GM12801 (cell line): ENCODE results near the gene CACNA2D2.
A peak's percentile ranks its signal among the peaks of the same experiment; 100 is the strongest.

Experiments
- TF ChIP-seq, protein P1 (sequence below): IDR thresholded peaks from one replicate; pipeline ENCODE4 v1.5.1; 2011; ENCODE audit warnings: control low read depth; ENCODE audit not compliant: insufficient read length; ENCODE audit errors: extremely low read depth

CACNA2D2 gene

DNA sequence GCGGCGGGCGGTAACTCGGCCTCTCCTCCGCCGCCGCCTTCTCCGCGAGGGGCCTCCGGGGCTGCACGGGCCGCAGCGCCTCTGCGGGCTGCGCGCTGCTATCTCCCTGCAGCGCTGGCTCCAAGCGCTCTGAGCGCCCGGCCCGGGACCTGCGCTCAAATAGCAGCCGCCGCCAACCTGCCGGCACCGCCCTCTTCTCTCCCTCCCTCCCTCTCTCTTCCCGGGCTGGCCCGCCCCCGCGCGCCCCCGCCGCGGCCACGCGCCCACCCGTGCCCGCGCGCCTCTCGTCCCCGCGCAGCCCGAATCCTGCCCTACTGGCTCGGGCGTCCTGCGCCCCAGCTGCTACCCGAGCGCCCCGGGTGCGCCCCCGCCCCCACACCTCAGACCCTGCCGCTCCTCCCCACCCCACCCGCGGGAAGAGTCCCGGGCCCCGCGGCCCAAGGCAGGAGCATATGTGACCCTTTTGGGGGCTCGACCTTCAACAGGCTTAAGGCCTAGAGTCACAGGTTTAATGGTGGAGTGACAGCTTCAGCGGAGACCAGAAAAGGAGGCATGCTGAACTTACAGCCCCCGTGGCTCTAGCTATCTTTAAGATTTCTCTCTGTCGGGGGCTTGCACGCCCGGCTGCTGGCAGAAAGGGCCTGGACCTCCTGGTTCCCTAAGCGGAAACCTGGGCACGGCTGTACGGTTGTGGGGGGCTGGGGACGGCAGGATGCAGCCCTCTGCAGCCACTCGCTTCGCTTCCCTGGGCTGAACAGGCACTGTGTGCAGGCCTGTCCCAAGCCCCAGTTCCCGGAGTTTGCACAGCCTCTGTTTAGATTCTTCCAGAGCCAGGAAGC is at the start of gene CACNA2D2:
CACNA2D2 (minus strand) TSS at position 131 of the 839 bp plus-strand sequence. CDS start 211 bp downstream, outside the sequence.
- TF ChIP-seq, protein P1, sequence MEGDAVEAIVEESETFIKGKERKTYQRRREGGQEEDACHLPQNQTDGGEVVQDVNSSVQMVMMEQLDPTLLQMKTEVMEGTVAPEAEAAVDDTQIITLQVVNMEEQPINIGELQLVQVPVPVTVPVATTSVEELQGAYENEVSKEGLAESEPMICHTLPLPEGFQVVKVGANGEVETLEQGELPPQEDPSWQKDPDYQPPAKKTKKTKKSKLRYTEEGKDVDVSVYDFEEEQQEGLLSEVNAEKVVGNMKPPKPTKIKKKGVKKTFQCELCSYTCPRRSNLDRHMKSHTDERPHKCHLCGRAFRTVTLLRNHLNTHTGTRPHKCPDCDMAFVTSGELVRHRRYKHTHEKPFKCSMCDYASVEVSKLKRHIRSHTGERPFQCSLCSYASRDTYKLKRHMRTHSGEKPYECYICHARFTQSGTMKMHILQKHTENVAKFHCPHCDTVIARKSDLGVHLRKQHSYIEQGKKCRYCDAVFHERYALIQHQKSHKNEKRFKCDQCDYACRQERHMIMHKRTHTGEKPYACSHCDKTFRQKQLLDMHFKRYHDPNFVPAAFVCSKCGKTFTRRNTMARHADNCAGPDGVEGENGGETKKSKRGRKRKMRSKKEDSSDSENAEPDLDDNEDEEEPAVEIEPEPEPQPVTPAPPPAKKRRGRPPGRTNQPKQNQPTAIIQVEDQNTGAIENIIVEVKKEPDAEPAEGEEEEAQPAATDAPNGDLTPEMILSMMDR = no peak

GRCh38 chr3:50552598-50552997 is 49.2 kb upstream of the CACNA2D2 start:
- TF ChIP-seq, protein P1 = no peak

DNA sequence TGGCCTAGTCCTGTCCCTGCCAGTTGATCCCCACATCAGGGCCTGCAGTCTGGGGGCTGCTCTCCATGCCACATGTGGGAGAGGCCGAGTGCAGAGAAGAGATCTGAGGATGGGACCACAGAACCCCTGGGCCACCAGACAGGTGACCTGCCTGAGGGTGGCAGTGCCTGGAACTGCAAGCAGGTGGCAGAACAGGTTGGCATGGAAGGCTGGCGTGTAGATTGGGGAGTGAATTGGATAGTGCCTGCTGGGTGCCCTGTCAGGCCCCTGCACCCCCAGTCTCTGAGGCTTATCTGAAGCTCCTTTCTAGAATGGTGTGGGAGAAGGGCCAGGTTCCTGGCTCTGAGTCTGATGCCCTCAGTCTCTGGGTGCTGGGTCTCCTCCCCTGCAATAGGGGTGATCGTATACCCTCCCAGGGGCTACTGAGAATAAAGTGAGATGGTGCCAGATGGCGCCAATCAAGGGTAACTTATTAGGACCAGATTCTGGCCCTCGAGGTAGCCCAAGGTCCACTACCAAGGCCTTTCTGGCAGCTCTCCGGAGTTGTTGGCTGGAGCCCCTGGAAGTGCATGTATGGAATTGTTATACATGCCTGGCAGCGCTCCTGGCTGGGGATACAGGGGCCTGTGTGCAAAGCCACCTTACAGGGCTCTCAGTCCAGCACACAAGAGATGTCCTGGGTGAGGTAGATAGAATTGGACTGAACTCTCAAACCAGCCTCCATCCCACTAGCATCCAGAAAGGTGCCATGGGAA is 48.4 kb upstream of the CACNA2D2 start:
- TF ChIP-seq, protein P1 = no peak

GRCh38 chr3:50551054-50551659 is 47.7 kb upstream of the CACNA2D2 start:
- TF ChIP-seq, protein P1 = no peak

- TF ChIP-seq, protein P1 = peak; percentile 17
Measured at GRCh38 chr3:50550079-50550736, 46.8 kb upstream of the CACNA2D2 start.

- TF ChIP-seq, protein P1 = no peak
Measured at GRCh38 chr3:50549226-50549625, 45.8 kb upstream of the CACNA2D2 start.

- TF ChIP-seq, protein P1 = no peak
Measured at GRCh38 chr3:50545781-50546180, 42.3 kb upstream of the CACNA2D2 start.
